ENCODE measurements around the gene ASNSD1. TPM values are rescaled to one million over a fixed set of nuclear protein-coding genes. Genes with fewer than 3 reads are reported as not detected.
"Not testable (repeated sequence)": the region's sequence is repeated elsewhere in the genome, so short reads cannot be mapped to it uniquely, and the experiment has no call there.

Gene ASNSD1
- total RNA-seq, 5 donors from 2014 or later (not counting 1 experiment from before 2014, with no cell fraction given) = 31.7 to 43.8 (median 35.9) TPM

DNA sequence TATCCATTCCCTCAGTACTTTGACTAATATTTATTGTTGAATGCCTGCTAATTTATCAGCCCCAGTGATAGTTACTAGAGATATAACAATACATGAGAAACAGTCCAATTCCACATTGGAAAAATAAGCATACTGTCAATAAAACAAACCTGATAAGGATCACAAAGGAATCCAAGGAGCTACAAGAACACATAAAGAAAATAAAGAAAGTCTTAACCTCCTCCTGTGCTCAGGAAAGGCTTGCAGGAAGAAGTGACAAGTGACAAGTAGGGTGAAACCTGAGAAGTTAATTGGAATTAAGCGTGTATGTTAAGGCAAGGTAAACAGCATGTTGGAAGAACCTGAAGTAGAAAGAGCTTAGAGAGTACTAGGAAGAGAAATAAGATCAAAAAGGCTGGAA, 20.3 kb upstream of the ASNSD1 start:
- H3K27ac ChIP-seq (ENCODE audit: low read length) = no peak overlapping the region
- ChIA-PET POLR2A (interaction anchor here in 1 of 2 donors (0.6 kb wide), 1 partner anchor 15 kb away, joined by 3 read pairs; no protein-coding TSS in a partner anchor), CTCF (no interaction called here)
- H3K4me1 ChIP-seq (ENCODE audit: control insufficient read depth in 1 of 2, extremely low read depth in 1 of 2, insufficient read depth in 2 of 2, low read length in 2 of 2) = no peaks in the 10 kb centered on the region
- Mint-ChIP-seq H3K9me3 (no peaks in the 10 kb centered on the region), H3K4me1 (peaks cover 0 to 1% (median 0%) of the 10 kb centered on the region in 3 donors), H3K27ac (no peak overlapping the region), H3K27me3 (no peaks in the 10 kb centered on the region), H3K36me3 (no peaks in the 10 kb centered on the region), H3K4me3 (no peak overlapping the region)
- no peaks in the 10 kb centered on the region for H3K27me3 ChIP-seq (replicated peaks in 1 of 2; ENCODE audit: control insufficient read depth in 2 of 2, extremely low read depth in 1 of 2, insufficient read depth in 2 of 2, low read length in 1 of 2)
- H3K9me3 ChIP-seq = no peaks in the 10 kb centered on the region
- 92% methylated on average over 1 of the region's 1 CpG for WGBS (ENCODE audit: insufficient coverage)
- DNase-seq = no peak
- H3K36me3 ChIP-seq (ENCODE audit: control insufficient read depth in 2 of 2, extremely low read depth in 1 of 2, insufficient read depth in 1 of 2, low read length in 1 of 2) = no peaks in the 10 kb centered on the region
- no peak for ATAC-seq (replicated peaks in 1 of 4)
- H3K4me3 ChIP-seq (ENCODE audit: control insufficient read depth in 1 of 2, extremely low read depth in 1 of 2, low read length in 1 of 2) = no peak overlapping the region

DNA sequence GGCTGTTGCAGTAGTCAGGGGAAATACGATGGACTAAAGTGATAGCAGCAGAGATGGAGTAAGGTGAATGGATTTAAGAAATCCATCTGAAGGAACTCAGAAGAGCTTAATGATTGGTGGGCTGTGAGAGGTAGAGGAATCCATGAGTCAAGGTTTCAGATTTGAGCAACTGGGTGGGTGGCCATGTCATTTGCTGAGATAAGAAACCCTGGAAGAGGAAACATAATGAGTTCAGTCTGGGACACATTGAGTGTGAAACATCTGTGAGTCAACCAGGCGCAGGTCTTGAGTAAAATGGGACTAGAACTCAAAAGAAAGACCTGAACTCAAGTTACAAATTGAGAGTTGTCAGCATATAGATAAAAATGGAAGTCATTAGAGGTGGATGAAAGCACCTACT, 19.7 kb upstream of the ASNSD1 start:
- no peaks in the 10 kb centered on the region for H3K9me3 Mint-ChIP-seq
- ChIA-PET POLR2A (interaction anchor here (0.6 kb wide), 2 partner anchors 16 to 978 kb away, joined by 3 to 6 read pairs; no protein-coding TSS in a partner anchor), CTCF (no interaction called here)
- Histone ChIP-seq H3K27me3 (replicated peaks in 1 of 2; ENCODE audit: control insufficient read depth in 2 of 2, extremely low read depth in 1 of 2, insufficient read depth in 2 of 2, low read length in 1 of 2) (no peaks in the 10 kb centered on the region), H3K4me1 (ENCODE audit: control insufficient read depth in 1 of 2, extremely low read depth in 1 of 2, insufficient read depth in 2 of 2, low read length in 2 of 2) (no peaks in the 10 kb centered on the region), H3K4me3 (ENCODE audit: control insufficient read depth in 1 of 2, extremely low read depth in 1 of 2, low read length in 1 of 2) (no peak overlapping the region), H3K27ac (ENCODE audit: low read length) (no peak overlapping the region), H3K9me3 (no peaks in the 10 kb centered on the region), H3K36me3 (ENCODE audit: control insufficient read depth in 2 of 2, extremely low read depth in 1 of 2, insufficient read depth in 1 of 2, low read length in 1 of 2) (no peaks in the 10 kb centered on the region)
- DNase-seq (no peak), ATAC-seq (replicated peaks in 1 of 4) (no peak)
- WGBS (ENCODE audit: insufficient coverage) = 78% methylated on average over 2 of the region's 2 CpGs
- H3K36me3 Mint-ChIP-seq = no peaks in the 10 kb centered on the region
- no peak overlapping the region for H3K27ac Mint-ChIP-seq
- H3K4me1 Mint-ChIP-seq = peaks cover 0 to 1% (median 0%) of the 10 kb centered on the region in 3 donors
- no peaks in the 10 kb centered on the region for H3K27me3 Mint-ChIP-seq
- H3K4me3 Mint-ChIP-seq = no peak overlapping the region

DNA sequence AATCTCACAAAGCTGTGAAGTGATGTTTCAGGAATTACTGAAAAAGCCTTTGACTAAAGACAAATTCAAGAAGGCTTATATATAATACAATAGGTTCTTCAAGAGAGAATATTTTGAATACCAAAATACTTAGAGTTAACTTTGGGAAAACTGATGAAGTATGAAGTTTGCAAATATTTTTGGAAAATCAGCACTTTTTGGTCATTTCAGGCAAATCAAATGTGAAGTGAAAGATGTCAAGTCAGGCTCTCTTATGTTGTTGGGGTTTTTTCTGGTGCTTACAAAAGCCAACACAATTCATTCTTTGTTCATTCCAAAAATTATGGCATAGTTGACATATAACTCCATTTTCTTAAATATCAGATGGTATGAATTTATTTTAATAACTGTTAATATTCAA, 14.7 kb upstream of the ASNSD1 start:
- Mint-ChIP-seq H3K9me3 (peaks cover 0 to 4% (median 0%) of the 10 kb centered on the region in 3 donors), H3K4me1 (no peaks in the 10 kb centered on the region), H3K36me3 (no peaks in the 10 kb centered on the region), H3K27ac (no peak overlapping the region), H3K27me3 (no peaks in the 10 kb centered on the region), H3K4me3 (no peak overlapping the region)
- Histone ChIP-seq H3K27me3 (replicated peaks in 1 of 2; ENCODE audit: control insufficient read depth in 2 of 2, extremely low read depth in 1 of 2, insufficient read depth in 2 of 2, low read length in 1 of 2) (no peaks in the 10 kb centered on the region), H3K4me3 (ENCODE audit: control insufficient read depth in 1 of 2, extremely low read depth in 1 of 2, low read length in 1 of 2) (no peak overlapping the region), H3K36me3 (ENCODE audit: control insufficient read depth in 2 of 2, extremely low read depth in 1 of 2, insufficient read depth in 1 of 2, low read length in 1 of 2) (no peaks in the 10 kb centered on the region), H3K4me1 (ENCODE audit: control insufficient read depth in 1 of 2, extremely low read depth in 1 of 2, insufficient read depth in 2 of 2, low read length in 2 of 2) (no peaks in the 10 kb centered on the region), H3K27ac (ENCODE audit: low read length) (no peak overlapping the region), H3K9me3 (no peaks in the 10 kb centered on the region)
- ChIA-PET CTCF (no interaction called here), POLR2A (no interaction called here)
- DNase-seq = no peak
- ATAC-seq (replicated peaks in 1 of 4) = no peak

DNA sequence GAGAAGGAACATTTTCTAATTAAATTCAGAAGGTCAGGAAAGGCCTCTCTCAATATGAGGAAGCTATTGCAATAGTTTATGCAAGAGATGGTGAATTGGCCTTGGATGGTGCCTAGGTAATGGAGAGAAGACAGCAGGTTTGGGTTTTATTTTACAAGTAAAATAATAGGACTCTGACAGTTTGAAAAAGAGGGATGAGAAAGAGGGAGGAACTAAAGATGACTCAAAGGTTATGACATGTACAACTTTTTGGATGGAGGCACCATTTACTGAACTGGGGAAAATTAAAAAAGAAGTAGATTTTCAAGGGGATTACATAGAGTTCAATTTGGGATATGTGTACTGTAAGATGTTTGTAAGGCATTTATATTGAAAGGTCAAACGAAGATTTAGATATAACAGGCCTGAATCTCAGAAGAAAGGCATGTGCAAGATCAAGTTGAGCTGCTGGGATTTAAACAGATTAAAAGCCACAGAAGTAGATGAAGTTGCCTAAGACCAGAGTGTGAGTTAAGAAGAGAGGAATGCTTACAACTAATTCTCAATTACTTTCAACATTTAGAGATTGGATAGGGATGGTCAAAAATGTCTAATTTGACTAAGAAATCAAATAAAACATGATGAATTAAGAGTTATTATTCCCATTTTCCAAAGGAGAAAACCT, 12.3 kb upstream of the ASNSD1 start:
- no peak overlapping the region for H3K4me3 Mint-ChIP-seq
- Histone ChIP-seq H3K36me3 (ENCODE audit: control insufficient read depth in 2 of 2, extremely low read depth in 1 of 2, insufficient read depth in 1 of 2, low read length in 1 of 2) (no peaks in the 10 kb centered on the region), H3K4me1 (ENCODE audit: control insufficient read depth in 1 of 2, extremely low read depth in 1 of 2, insufficient read depth in 2 of 2, low read length in 2 of 2) (no peaks in the 10 kb centered on the region), H3K9me3 (no peaks in the 10 kb centered on the region), H3K27me3 (replicated peaks in 1 of 2; ENCODE audit: control insufficient read depth in 2 of 2, extremely low read depth in 1 of 2, insufficient read depth in 2 of 2, low read length in 1 of 2) (no peaks in the 10 kb centered on the region), H3K4me3 (ENCODE audit: control insufficient read depth in 1 of 2, extremely low read depth in 1 of 2, low read length in 1 of 2) (no peak overlapping the region), H3K27ac (ENCODE audit: low read length) (no peak overlapping the region)
- peaks cover 2 to 14% (median 5%) of the 10 kb centered on the region in 3 donors for H3K9me3 Mint-ChIP-seq
- ATAC-seq (replicated peaks in 1 of 4) (no peak), DNase-seq (no peak)
- no peaks in the 10 kb centered on the region for H3K27me3 Mint-ChIP-seq
- CTCF ChIA-PET = no interaction called here
- POLR2A ChIA-PET = no interaction called here
- no peak overlapping the region for H3K27ac Mint-ChIP-seq
- H3K4me1 Mint-ChIP-seq = no peaks in the 10 kb centered on the region
- 85% methylated on average over 1 of the region's 1 CpG for WGBS (ENCODE audit: insufficient coverage)
- H3K36me3 Mint-ChIP-seq = peaks cover 7% of the 10 kb centered on the region

DNA sequence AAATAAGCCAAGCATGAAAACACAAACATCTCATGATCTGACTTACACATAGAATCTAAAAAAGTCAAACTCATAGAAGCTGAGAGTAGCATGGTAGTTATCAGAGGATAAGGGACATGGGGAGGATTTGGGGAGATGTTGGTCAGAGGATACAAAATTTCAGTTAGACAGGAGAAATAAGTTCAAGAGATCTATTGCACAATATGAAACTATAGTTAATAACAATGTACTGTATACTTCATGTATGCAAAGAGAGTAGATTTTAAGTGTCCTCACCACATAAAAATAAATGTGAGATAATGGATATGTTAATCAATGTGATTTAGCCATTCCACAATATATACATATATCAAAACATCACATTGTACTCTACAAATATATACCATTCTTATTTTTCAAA, 10.0 kb upstream of the ASNSD1 start:
- no peaks in the 10 kb centered on the region for H3K9me3 ChIP-seq
- CTCF ChIA-PET = interaction anchor here (0.8 to 1.3 kb wide), 3 partner anchors 10 to 87 kb away, joined by 3 to 5 read pairs (median 3); partner anchors contain the start of gene ASNSD1 (in 1 of the 2)

DNA sequence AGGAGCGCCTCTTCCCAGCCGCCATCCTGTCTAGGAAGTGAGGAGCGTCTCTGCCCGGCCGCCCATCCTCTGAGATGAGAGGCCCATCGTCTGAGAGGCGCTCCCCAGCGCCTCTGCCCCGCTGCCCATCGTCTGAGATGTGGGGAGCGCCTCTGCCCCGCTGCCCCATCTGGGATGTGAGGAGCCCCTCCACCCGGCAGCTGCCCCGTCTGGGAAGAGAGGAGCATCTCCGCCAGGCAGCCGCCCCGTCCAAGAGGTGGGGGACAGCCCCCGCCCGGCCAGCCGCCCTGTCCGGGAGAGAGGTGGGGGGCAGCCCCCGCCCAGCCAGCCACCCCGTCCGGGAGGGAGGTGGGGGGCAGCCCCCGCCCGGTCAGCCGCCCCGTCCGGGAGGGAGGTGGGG, 7.8 kb upstream of the ASNSD1 start:
- H3K27me3 ChIP-seq (replicated peaks in 1 of 2; ENCODE audit: control insufficient read depth in 2 of 2, extremely low read depth in 1 of 2, insufficient read depth in 2 of 2, low read length in 1 of 2); DNase-seq; H3K27ac ChIP-seq (ENCODE audit: low read length); H3K36me3 Mint-ChIP-seq; H3K4me3 ChIP-seq (ENCODE audit: control insufficient read depth in 1 of 2, extremely low read depth in 1 of 2, low read length in 1 of 2); POLR2A ChIA-PET; H3K9me3 ChIP-seq; H3K27ac Mint-ChIP-seq; CTCF ChIA-PET; ATAC-seq (replicated peaks in 1 of 4); H3K27me3 Mint-ChIP-seq; H3K4me3 Mint-ChIP-seq; H3K36me3 ChIP-seq (ENCODE audit: control insufficient read depth in 2 of 2, extremely low read depth in 1 of 2, insufficient read depth in 1 of 2, low read length in 1 of 2): not testable (repeated sequence)
- 93% methylated on average over 18 of the region's 29 CpGs for WGBS (ENCODE audit: insufficient coverage)
- H3K4me1 Mint-ChIP-seq = peaks cover 21 to 41% (median 32%) of the 10 kb centered on the region in 3 donors
- peaks cover 2 to 14% (median 5%) of the 10 kb centered on the region in 3 donors for H3K9me3 Mint-ChIP-seq
- H3K4me1 ChIP-seq (ENCODE audit: control insufficient read depth in 1 of 2, extremely low read depth in 1 of 2, insufficient read depth in 2 of 2, low read length in 2 of 2) = peaks cover 12 to 17% of the 10 kb centered on the region in 2 experiments

More for the DNA sequence above, 10.0 kb upstream of the ASNSD1 start:
- POLR2A ChIA-PET = interaction anchor here in 1 of 2 donors (0.6 kb wide), 1 partner anchor 175 kb away, joined by 3 read pairs; no protein-coding TSS in a partner anchor
- peaks cover 2 to 14% (median 5%) of the 10 kb centered on the region in 3 donors for H3K9me3 Mint-ChIP-seq
- DNase-seq (no peak), ATAC-seq (replicated peaks in 1 of 4) (no peak)
- H3K4me3 ChIP-seq (ENCODE audit: control insufficient read depth in 1 of 2, extremely low read depth in 1 of 2, low read length in 1 of 2) = no peak overlapping the region
- H3K36me3 Mint-ChIP-seq = peaks cover 7% of the 10 kb centered on the region
- peaks cover 5 to 19% (median 12%) of the 10 kb centered on the region in 3 donors for H3K4me1 Mint-ChIP-seq
- no peaks in the 10 kb centered on the region for H3K27me3 ChIP-seq (replicated peaks in 1 of 2; ENCODE audit: control insufficient read depth in 2 of 2, extremely low read depth in 1 of 2, insufficient read depth in 2 of 2, low read length in 1 of 2)
- no peak overlapping the region for H3K27ac ChIP-seq (ENCODE audit: low read length)
- no peak overlapping the region for H3K4me3 Mint-ChIP-seq
- H3K27ac Mint-ChIP-seq = no peak overlapping the region
- H3K27me3 Mint-ChIP-seq = no peaks in the 10 kb centered on the region
- no peaks in the 10 kb centered on the region for H3K36me3 ChIP-seq (ENCODE audit: control insufficient read depth in 2 of 2, extremely low read depth in 1 of 2, insufficient read depth in 1 of 2, low read length in 1 of 2)
- peaks cover 0 to 4% of the 10 kb centered on the region in 2 experiments for H3K4me1 ChIP-seq (ENCODE audit: control insufficient read depth in 1 of 2, extremely low read depth in 1 of 2, insufficient read depth in 2 of 2, low read length in 2 of 2)
